Right hindlimb (tissue), 1 donor: Measurements from ENCODE around the gene RHOBTB1.
"Not testable (repeated sequence)": the region's sequence is repeated elsewhere in the genome, so short reads cannot be mapped to it uniquely, and the experiment has no call there.

Experiments
- DNase-seq: peaks from one replicate; pipeline ENCODE4 v3.0.0-alpha.2; 2018

Gene RHOBTB1, protein sequence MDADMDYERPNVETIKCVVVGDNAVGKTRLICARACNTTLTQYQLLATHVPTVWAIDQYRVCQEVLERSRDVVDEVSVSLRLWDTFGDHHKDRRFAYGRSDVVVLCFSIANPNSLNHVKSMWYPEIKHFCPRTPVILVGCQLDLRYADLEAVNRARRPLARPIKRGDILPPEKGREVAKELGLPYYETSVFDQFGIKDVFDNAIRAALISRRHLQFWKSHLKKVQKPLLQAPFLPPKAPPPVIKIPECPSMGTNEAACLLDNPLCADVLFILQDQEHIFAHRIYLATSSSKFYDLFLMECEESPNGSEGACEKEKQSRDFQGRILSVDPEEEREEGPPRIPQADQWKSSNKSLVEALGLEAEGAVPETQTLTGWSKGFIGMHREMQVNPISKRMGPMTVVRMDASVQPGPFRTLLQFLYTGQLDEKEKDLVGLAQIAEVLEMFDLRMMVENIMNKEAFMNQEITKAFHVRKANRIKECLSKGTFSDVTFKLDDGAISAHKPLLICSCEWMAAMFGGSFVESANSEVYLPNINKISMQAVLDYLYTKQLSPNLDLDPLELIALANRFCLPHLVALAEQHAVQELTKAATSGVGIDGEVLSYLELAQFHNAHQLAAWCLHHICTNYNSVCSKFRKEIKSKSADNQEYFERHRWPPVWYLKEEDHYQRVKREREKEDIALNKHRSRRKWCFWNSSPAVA

DNA sequence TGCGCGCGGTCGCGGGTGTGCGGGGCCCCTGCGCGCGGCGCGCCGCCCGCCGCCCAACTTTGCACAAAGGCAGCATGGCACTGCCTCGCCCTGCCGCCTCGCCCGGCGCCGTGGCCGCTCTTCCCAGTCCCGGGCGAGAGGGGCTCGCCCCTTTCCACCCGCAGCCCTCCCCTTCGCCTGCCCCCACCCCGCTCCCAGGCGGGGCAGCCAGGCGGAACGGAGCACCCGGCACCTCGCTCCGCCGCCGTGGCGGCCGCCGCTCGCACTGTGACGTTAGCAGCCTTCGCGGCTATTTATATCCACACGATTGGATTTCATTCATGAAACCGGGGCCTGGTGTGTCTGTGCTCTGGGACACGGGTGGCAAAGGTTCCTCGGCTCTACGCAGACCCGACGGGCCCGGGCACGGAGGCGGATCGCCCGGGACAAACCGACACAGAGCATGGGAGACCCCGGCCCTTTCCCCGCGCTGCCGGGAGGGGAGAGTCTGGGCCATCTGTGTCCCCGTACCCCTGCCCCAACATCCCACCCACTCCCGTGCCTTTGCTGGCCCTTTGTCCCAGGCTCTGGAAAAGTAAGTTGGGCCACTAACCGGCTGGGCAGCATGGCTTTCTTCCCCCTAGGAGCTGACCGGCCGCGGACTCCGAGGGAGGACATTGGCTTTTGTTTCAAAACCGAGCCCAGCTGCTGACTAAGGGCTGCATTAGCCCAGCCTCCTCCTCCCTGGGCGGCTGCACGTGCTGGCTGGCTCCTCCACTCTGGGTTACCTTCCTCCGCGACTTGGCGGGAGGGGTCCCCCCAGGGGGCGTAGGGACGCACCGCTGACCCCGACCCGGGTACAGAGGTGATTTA lies at the start of gene RHOBTB1:
Gene RHOBTB1, minus strand, starts transcription at position 128 of the 852 bp plus-strand sequence. CDS start 32,643 bp downstream, outside the sequence.
- peak; percentile 91 for DNase-seq

DNA sequence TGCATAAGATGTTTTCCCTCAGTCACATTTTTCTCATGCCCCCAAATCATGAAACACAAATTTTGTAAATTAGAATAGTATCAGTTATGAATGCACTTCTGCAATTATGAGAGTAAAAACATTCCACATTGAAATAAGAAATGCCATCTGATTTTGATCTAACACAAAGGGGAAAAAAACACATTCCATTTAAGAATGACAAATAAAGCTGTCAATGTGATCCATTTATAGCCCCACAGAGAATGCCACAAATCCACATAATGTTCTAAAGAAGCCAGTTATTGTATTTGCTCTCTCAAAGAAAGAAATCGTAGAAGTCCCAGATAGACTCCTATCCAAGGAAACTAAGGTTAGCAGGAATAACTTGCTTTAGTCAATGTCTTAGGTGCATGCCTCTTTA lies 48.7 kb upstream of the RHOBTB1 start:
- no peak for DNase-seq

DNA sequence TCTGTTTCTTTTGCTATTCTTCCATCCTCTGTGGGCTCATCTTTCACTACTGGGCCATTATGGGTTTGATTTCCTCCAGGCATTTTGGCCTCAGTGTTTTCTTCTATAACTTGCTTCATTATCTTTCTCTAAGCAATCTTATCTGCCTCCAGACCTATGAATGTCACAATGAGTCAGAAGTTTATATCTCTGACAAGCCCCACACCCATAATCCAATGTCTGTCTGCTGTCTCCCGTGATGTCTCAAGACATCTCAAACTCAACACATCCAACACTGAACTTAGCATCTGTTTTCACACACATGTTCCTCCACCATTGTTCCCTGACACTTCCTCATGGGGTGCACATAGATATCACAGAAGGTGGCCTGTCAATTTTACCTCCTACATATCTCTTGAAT lies 46.7 kb upstream of the RHOBTB1 start:
- DNase-seq: no peak

DNA sequence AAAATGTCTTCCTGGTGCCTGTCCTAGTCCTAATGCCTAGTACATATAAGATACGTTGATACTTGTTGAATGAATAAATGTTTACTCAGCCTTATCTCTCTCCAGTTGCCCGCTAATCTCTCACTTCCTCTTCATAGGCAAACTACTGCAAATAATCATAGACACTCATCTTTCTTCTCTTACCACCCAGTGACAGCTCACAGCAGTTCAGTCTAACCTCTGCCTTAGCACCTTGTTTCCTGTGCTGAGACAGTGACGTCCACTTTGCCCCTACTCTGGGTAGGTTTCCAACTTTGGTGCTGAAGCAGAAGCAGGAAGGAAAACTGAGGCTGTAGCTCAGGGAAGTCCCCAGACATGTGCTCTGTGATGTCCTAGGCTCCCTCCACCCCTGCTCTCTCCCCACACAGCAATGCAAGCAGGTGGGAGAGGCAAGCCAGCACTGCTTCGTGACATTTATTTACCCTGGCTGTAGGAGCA lies 45.5 kb upstream of the RHOBTB1 start:
- DNase-seq: no peak

DNA sequence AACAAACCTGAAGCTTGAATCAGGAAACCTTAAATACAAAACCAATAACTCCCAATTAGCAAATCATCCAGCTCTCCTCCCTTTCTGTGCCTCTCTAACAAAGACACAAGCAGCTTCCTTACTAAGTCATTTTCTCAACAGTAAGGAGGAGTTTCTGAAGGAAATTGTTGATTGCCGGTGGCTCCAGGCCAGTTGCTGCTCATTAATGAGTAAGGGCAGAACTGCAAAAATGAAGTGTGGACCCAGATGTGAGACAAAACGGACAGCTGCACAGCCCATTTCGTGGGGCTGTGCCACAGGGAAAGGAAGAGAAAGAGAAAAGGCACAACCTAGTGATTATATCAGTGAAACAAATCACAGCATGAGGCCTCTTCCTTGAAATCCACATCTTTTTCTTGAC lies 42.8 kb upstream of the RHOBTB1 start:
- peak; percentile 24 for DNase-seq

DNA sequence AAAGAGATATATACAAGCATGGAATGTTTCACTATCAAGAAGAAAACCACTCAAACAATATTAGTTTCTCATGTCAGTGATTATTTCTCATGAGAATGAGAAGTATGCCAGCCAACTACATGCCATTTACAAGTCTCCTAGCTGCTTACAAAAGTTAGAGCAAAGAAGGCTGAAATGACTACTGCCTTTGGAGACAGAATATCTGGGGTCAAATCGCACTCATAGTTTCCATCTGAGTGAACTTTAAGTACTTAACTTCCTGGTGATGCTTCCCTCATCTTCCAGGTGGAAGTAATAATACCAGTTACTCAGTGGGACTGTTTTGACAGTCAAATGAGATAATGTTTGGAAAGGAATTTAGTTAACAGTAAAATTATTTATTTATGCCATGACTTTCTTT lies 42.0 kb upstream of the RHOBTB1 start:
- DNase-seq: no peak

DNA sequence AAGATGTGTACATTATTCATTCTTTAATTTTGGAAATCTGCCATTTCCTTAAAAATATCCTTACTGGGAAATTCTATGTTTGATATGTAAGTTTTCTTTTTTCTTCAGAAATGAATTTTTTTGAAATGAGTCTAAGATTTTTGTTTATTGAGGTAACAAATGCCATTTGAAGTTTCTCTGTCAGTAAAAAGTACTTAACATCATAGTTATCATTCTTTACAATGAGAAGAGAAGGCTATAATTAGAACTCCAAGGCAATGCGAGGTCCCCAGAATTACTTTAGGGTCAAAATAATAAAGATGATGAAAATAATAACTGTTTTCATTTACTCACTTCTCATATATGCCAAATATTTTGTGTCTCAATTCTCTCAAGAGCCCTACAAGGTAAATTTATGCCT lies 37.0 kb upstream of the RHOBTB1 start:
- DNase-seq: no peak

DNA sequence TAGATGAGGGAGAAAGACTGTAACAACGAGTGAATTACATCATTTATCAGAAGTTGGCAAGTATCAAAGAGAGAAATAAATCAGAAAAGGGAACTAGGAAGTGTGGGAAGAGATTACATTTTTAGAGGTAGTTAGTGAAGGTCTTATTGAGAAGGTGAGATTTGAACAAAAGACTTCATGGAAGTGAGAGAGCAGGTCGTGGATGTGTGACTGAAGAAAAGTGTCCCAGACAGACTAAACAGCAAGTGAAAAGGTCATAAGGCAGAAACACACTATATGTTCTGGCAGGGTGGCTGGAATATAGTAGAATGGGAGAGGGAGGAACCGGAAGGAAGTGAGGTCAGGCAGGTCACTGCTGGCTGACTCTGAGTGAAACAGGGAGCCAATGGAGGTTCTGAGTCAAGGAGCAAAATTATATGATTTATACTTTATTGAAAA lies 35.7 kb upstream of the RHOBTB1 start:
- no peak for DNase-seq

DNA sequence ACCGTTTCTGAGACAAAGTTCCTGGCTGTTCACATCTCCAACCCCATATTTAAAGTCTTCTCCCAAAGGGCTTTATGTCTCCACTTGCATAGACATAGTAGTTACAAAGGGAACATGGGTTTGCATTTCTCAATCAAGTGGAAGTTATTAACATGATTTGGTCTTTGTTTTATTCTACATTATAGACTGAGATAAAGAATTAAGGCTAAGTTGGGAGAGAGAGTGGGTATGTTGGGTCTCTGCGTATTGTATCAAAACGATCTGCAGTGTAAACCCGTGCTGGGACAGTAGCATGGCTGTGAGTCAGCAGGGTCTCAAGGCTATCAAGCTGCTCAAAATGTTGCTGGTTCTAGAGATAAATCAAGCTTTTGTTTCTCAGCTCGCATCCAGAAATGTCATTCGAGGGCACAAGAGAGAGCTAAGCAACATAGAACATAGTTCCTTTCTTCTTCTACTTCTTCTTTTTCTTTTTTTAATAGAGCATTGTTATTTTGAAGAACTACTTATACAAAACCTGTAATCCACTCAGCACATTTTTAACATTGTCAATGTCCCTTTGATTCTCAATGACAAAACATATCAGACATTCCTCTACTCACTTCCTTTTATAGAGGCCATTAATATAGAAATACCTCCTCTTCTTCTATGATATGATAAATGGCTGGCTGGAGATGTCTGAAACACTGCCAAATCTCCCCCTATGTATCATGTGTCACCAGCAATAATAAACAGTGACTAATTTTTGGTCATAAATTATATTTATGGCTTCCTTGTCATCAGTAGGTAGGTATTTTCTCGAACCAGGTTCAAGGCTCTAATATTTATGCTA lies 34.5 kb upstream of the RHOBTB1 start:
- DNase-seq: no peak

DNA sequence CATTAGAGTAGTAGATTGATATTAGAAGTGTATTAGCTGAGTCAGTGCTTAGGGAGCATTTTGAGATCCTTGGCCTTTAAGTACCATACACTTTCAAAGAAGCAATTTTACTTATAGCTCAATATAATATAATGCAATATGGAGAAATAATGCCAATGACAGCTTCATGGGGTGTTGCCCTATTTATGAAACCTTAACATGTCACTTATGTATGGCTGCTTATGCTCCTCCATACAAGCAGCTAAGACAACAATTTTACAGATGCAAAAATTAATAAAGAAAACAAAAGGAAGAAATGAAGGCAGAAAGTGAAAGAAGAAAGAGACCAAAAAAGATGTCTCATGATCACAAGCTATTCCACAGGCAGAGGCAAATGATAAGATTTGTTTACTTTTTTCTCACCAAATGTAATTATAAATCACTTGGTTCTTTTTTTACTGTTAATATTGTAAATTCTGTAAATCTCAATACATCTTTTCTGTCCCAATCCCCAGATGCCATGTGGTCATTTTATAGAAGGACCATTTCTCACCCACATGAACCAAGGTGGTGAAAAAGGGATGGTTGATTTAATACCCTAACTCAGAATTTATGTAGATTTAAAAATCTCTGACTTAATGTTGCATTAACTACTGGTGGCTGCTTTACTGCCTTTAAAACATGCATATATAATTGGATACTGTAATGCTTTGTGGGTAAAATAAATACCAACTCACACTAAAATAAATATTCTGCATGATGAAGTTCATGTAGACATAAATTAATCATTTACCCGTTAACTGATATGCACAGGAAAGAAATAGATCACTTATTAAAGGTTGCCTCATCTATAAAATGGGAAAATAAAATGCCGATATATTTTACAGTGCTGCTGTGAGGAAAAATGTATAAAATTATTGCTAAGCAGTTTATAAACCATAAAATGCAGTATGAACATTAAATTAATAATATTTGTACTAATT lies 33.5 kb upstream of the RHOBTB1 start:
- DNase-seq: no peak

DNA sequence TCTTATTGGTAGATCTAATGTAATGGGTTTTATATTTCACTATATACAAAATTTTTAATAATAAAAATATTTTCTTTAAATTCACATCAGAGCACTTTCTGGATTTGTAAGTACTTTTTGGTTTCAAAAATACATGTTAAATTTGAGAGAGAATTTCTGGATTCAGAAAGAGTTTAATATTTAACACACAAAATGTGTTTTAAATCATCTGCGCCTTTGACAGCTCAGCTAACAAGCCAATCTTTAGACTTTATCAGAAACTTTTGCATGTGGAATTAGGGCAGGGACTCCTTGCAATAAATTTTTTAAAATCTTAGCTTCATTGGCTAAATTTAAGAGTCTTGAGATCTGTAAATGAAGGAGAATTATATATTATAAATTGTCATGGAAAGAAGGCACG lies 32.7 kb upstream of the RHOBTB1 start:
- no peak for DNase-seq

DNA sequence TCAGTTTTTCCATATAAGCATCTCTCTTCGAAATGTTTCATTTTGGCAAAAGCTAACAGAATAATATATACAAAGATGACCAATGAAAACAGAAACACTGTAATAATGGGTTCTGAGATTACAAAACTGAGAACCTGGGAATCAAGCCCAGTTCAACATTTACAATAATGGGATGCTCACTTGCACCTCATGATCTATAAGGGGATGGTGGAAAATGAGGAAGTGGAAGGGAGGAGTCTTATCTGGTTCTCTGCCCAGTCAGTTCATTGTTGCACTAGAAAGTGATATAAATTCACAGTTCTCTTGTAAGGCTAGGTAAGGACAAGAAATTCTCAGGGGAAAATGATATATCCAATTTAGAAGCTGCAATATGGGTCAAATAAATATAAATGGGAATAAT lies 31.7 kb upstream of the RHOBTB1 start:
- no peak for DNase-seq

DNA sequence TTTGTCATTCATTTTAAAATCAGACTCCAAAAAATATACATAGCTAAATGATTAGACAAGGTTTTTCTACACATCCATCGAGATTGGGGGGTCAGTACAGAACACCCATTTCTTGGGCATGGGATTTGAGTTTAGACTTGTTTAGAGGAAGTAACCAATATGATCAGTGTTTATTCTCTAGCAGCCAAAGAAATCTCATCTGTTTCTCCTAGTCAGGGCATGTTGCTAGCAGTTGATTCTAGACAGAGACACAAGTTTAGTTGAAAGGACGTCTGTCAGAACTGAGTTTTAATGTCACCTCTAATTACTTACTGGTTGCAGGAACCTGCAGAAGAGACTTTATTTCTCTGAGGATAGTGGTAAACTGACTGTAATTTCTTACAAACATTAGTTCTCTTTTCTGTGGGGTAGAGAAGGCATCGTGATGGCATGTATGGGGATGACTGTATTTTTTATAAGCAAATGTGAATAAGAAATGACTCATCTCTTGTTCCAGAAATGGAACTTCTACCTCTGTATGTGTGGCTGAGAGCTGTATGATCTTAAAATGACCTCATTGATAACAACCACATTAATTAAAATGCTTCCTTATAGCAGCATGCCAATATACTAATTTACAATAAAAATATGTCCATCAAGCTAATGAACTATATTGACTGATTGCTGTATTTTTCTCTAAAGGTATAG lies 30.6 kb upstream of the RHOBTB1 start:
- DNase-seq: no peak

DNA sequence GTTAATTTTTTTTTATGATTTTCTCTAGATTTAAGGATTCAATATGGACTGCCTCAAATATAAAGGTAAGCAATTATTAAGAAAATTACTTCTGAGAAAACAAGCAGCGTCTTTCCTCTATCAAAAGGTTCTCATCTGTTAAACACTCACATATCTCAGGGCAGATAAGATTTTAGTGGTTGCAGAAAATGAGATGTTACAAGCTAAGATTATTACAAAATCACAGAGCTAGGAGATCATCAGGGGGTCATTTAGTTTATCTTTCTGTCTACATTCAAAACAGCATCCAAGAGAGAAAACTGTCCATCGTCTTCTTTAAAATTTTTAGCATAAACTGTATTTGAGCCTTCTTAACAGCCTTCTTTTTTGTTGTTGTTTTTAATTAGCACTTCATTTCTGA lies 29.1 kb upstream of the RHOBTB1 start:
- DNase-seq: no peak

DNA sequence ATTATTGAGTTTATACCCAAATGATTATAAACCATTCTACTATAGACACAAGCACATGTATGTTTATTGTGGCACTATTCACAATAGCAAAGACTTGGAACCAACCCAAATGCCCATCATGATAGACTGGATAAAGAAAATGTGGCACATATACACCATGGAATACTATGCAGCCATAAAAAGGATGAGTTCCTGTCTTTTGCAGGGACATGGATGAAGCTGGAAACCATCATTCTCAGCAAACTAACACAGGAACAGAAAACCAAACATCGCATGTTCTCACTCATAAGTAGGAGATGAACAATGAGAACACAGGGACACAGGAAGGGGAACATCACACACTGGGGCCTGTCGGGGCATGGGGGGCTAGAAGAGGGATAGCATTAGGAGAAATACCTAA lies 28.2 kb upstream of the RHOBTB1 start:
- DNase-seq: not testable (repeated sequence)

DNA sequence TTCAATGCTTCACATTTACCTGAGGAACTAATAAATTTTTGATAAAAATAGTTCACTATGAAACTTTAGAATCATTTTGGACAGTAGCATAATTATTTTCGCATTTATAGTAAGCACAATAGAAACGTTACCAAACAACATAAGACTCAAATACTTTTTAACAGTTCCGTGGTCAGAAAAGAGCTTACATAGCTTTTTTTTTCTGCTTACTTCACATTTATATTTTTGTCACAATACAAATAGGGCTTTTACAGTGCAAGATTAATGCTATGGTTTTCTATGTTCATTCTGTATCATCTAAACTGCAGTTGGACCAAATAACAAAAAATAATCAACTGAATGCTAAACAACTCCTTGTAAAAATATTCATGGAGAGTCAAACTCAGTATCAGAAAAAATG lies 26.5 kb upstream of the RHOBTB1 start:
- DNase-seq: no peak

DNA sequence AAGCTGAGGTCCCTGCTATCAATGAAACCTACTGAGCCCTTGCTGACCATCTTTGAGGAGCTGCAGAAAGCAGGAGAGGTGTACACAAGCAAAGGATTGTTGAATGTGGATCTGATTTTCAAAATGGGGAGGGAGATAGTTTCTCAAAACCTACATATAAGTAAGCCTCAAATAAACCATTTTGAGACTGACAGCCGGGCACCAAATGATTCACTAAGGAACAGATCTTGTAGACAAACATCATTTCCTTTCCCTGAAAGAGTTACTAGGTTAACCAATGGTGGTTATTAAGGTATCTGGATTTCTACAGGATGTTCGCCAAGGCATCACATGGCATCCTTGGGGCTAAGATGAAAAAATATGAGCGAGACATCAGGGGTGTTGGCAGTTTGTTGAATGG lies 24.5 kb upstream of the RHOBTB1 start:
- no peak for DNase-seq

DNA sequence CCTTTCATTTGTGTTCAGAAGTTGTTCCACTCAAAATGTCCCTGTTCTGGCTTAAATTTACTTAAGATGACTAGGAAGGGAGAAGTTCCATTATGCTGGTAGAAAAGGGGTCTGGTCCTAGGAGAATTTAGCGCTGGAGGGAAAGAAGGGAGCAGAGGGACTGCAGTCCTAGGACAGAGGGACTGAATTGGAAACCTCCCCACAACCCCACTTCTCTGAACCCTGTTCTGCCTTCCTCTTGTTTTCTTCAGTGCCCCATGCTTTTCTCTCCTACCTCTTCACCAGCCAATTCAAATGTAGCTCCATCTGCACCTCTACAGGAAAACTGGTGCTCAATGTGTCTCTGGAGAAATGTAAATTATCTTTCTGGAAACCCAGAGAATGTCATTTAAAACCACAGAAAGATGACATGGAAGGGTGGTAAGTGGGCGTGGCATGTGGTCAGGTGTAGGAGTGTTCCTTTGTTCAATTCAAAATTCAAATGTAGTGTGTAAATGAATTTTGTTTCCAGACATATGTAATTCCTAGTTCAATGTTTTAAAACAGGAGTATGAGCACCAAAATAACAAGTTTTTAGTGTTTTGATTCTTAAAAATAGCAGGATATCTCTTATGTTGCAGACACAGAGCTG lies 24.0 kb upstream of the RHOBTB1 start:
- no peak for DNase-seq

DNA sequence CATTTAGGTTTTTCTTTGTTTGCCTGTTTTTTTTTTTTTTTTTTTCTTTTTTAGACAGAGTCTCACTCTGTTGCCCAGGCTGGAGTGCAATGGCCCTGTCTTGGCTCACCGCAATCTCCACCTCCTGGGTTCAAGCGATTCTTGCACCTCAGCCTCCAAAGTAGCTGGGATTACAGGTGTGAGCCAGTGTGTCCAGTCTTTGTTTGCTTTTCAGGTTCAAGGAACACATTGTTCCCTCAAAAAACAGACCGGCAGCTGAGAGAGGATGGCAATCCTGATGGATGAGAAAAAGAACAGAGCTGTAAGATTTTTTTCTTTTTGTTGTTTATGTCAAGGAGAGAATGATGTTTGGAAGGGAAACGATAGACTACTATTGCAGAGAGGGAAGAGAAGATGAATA lies 23.3 kb upstream of the RHOBTB1 start:
- no peak for DNase-seq

DNA sequence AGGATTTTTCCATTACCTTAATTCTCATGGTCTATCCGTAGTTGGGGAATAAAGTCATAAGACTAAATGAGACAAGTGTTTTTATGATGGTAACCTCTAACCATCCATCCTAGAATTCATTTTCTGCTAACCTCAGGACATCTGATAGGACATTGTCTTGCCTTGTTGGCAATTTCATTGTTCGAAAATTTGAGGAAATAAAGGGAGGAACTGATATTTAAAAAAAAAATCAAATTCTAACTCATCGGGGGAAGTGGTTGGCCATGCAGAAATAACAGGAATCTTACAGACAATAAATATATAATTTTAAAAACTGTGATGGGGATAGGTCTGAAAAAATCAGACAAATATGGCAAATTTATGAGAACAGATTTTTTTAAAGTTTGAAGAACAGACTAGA lies 21.7 kb upstream of the RHOBTB1 start:
- DNase-seq: no peak
